ENCODE measurements around the gene MATR3. TPM values are rescaled to one million over a fixed set of nuclear protein-coding genes. Genes with fewer than 3 reads are reported as not detected.
A peak's percentile ranks its signal among the peaks of the same experiment; 100 is the strongest.

MATR3 gene
- total RNA-seq, 1 donor from 2014 or later, result 372 TPM

DNA sequence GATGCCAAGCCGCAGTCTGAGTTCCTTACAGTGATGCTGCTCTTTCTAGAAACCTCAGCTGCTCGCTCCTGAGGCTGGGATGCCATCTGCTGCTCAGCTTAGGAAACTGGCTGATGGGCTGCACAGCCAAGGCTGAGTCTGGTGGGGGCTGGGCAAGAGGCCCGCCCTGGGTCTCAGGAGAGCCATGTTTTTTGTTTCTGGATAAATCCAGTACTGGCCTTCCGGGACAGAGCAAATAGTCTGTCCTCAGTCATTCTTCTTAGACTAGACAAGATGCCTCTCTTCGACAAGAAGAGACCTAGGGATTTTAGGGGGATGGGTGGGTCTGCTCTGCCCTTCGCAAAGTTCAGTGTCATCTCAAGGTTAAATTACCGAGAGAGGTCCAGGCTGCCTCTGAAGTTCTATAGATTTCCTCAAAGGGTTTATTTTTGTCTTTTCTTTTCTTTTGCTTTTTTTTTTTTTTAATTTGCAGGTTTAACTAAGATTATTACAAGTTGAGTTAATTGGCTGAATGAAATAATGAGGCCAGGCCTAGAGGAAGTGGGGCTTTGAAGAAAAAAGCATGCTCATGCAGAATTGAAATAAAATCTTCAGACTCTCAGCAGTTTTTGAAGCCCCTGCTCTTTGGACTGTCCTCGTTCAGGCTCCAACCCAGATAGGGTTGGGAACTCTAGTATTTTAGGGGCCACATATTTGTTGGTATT is 30.6 kb upstream of the MATR3 start:
- Mint-ChIP-seq H3K4me1 (ENCODE audit: low read depth, unreplicated experiment) (peaks cover 15% of the 10 kb centered on the region), H3K4me3 (ENCODE audit: unreplicated experiment) (no peak overlapping the region), H3K27me3 (ENCODE audit: unreplicated experiment) (peaks cover 10% of the 10 kb centered on the region), H3K36me3 (ENCODE audit: unreplicated experiment) (no peaks in the 10 kb centered on the region), H3K27ac (ENCODE audit: unreplicated experiment) (peak overlapping the region; percentile 84), H3K9me3 (ENCODE audit: unreplicated experiment) (peaks cover 10% of the 10 kb centered on the region)
- TF ChIP-seq, protein P1, sequence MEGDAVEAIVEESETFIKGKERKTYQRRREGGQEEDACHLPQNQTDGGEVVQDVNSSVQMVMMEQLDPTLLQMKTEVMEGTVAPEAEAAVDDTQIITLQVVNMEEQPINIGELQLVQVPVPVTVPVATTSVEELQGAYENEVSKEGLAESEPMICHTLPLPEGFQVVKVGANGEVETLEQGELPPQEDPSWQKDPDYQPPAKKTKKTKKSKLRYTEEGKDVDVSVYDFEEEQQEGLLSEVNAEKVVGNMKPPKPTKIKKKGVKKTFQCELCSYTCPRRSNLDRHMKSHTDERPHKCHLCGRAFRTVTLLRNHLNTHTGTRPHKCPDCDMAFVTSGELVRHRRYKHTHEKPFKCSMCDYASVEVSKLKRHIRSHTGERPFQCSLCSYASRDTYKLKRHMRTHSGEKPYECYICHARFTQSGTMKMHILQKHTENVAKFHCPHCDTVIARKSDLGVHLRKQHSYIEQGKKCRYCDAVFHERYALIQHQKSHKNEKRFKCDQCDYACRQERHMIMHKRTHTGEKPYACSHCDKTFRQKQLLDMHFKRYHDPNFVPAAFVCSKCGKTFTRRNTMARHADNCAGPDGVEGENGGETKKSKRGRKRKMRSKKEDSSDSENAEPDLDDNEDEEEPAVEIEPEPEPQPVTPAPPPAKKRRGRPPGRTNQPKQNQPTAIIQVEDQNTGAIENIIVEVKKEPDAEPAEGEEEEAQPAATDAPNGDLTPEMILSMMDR (IDR thresholded peaks at IDR 0.05; ENCODE audit: partially characterized antibody, unreplicated experiment), result peak; percentile 27
- peak; percentile 88 for DNase-seq

DNA sequence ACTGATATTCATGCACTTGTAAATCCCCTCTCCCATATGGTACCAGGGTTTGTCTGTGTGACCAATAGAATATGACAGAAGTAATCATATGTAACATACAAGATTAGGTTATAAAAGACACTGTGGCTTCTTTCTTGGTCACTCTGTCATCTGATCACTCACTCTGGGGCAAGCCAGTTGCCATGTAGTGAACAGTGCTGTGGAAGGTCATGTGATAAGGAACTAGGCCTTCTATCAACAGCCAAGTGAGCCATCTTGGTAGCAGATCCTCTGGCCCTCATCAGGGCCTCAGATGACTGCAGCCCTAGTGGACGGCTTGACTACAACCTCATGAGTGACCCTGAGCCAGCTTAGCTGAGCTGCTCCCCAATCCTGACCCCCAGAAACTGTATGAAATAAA is 30.0 kb upstream of the MATR3 start:
- DNase-seq, result no peak
- Mint-ChIP-seq H3K27me3 (ENCODE audit: unreplicated experiment) (peaks cover 9% of the 10 kb centered on the region), H3K4me3 (ENCODE audit: unreplicated experiment) (no peak overlapping the region), H3K4me1 (ENCODE audit: low read depth, unreplicated experiment) (peaks cover 15% of the 10 kb centered on the region), H3K36me3 (ENCODE audit: unreplicated experiment) (no peaks in the 10 kb centered on the region), H3K9me3 (ENCODE audit: unreplicated experiment) (peaks cover 10% of the 10 kb centered on the region), H3K27ac (ENCODE audit: unreplicated experiment) (peak overlapping the region; percentile 70)
- TF ChIP-seq, protein P1 (IDR thresholded peaks at IDR 0.05; ENCODE audit: partially characterized antibody, unreplicated experiment), result no peak

DNA sequence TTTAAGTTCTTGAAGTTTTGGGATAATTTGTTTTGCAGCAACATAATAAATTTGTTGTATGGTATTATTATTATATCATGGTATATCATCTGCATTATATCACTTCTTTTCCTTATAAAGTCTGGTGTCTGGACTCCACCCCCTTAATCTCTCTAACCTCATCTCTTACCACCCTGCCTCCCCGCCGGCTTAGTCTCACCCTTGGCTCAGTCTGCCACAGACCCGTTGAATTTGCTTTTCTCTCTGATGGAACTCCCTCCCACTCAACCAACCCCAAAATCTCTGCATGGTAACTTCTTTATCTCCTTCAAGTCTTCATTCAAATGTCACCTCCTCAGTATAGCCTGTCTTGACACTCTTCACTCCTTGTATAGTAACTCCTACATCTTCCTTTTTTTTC is 29.6 kb upstream of the MATR3 start:
- no peaks in the 10 kb centered on the region for H3K36me3 Mint-ChIP-seq (ENCODE audit: unreplicated experiment)
- peaks cover 8% of the 10 kb centered on the region for H3K27me3 Mint-ChIP-seq (ENCODE audit: unreplicated experiment)
- H3K9me3 Mint-ChIP-seq (ENCODE audit: unreplicated experiment), result peaks cover 8% of the 10 kb centered on the region
- H3K4me1 Mint-ChIP-seq (ENCODE audit: low read depth, unreplicated experiment), result peaks cover 15% of the 10 kb centered on the region
- no peak overlapping the region for H3K27ac Mint-ChIP-seq (ENCODE audit: unreplicated experiment)
- no peak overlapping the region for H3K4me3 Mint-ChIP-seq (ENCODE audit: unreplicated experiment)
- DNase-seq, result no peak
- TF ChIP-seq, protein P1 (IDR thresholded peaks at IDR 0.05; ENCODE audit: partially characterized antibody, unreplicated experiment), result no peak

DNA sequence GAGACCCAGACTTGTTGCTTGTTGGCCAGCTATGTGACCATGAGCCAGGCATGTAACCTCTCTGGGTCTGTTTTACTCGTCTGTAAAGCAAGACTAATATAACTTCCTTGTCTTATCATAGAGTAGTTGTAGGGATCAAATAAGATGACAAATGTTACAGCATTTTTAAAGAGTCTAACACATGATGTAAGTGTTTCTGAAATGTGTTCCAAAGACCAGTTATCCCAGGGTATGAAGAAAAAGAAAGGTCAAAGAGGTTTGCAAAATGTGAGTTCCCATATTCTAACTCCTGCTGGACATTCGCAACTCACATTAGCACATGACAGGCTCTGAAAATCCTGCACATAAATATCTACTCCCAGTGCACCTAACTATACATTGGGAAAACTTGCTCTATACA is 28.5 kb upstream of the MATR3 start:
- TF ChIP-seq, protein P1 (IDR thresholded peaks at IDR 0.05; ENCODE audit: partially characterized antibody, unreplicated experiment), result no peak
- Mint-ChIP-seq H3K9me3 (ENCODE audit: unreplicated experiment) (peaks cover 8% of the 10 kb centered on the region), H3K4me1 (ENCODE audit: low read depth, unreplicated experiment) (peaks cover 15% of the 10 kb centered on the region), H3K4me3 (ENCODE audit: unreplicated experiment) (no peak overlapping the region), H3K27me3 (ENCODE audit: unreplicated experiment) (peaks cover 6% of the 10 kb centered on the region), H3K36me3 (ENCODE audit: unreplicated experiment) (no peaks in the 10 kb centered on the region), H3K27ac (ENCODE audit: unreplicated experiment) (no peak overlapping the region)
- DNase-seq, result no peak

DNA sequence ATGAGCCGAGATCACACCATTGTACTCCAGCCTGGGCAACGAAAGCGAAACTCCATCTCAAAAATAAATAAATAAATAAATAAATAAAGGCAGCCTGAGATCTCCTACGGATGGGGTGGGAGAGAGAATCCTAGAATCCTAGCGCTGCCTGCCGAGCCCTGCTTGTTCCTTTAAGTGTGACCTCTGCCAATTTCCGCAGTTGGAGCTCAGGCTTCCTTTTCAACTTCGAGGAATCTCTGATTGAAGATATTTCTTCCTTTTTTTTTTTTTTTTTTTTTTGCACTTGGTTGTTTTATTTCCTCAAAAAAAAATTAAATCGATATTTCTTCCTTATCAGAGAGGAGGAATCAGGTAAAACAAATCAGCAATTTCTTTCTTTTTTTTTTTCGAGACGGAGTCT is 27.3 kb upstream of the MATR3 start:
- H3K27me3 Mint-ChIP-seq (ENCODE audit: unreplicated experiment), result peaks cover 6% of the 10 kb centered on the region

More for the DNA sequence above, 27.3 kb upstream of the MATR3 start:
- Mint-ChIP-seq H3K4me1 (ENCODE audit: low read depth, unreplicated experiment) (peaks cover 10% of the 10 kb centered on the region), H3K9me3 (ENCODE audit: unreplicated experiment) (peaks cover 5% of the 10 kb centered on the region), H3K27ac (ENCODE audit: unreplicated experiment) (no peak overlapping the region), H3K36me3 (ENCODE audit: unreplicated experiment) (no peaks in the 10 kb centered on the region), H3K4me3 (ENCODE audit: unreplicated experiment) (no peak overlapping the region)
- DNase-seq, result no peak
- TF ChIP-seq, protein P1 (IDR thresholded peaks at IDR 0.05; ENCODE audit: partially characterized antibody, unreplicated experiment), result no peak

Measured in glutamatergic neuron (in vitro differentiated cells).